HepG2 (cell line): ENCODE measurements around the gene ADSS2.

Source experiments
- ETV6 ChIP-seq: sonication (generic); formaldehyde crosslinking; conservative IDR thresholded peaks from 2 replicates; pipeline ENCODE4 v1.4.0; 2020; ENCODE audit warnings: missing genetic modification reagents
- PRDM15 ChIP-seq: sonication (generic); formaldehyde crosslinking; IDR thresholded peaks from 2 replicates; pipeline ENCODE4 v1.4.0; 2020; ENCODE audit warnings: missing genetic modification reagents
- ZNF724P ChIP-seq: sonication (generic); formaldehyde crosslinking; IDR thresholded peaks from 2 replicates; pipeline ENCODE4 v1.8.0; 2022; ENCODE audit warnings: missing genetic modification reagents, borderline replicate concordance

- TF ChIP-seq ETV6 (CRISPR knock-in tag) (no peak), PRDM15 (no peak), ZNF724P (CRISPR knock-in tag) (no peak)
Measured at GRCh38 chr1:244368279-244368678, 83.4 kb downstream of the ADSS2 start.
